Measurements from ENCODE around the gene SEMA5A.

DNA sequence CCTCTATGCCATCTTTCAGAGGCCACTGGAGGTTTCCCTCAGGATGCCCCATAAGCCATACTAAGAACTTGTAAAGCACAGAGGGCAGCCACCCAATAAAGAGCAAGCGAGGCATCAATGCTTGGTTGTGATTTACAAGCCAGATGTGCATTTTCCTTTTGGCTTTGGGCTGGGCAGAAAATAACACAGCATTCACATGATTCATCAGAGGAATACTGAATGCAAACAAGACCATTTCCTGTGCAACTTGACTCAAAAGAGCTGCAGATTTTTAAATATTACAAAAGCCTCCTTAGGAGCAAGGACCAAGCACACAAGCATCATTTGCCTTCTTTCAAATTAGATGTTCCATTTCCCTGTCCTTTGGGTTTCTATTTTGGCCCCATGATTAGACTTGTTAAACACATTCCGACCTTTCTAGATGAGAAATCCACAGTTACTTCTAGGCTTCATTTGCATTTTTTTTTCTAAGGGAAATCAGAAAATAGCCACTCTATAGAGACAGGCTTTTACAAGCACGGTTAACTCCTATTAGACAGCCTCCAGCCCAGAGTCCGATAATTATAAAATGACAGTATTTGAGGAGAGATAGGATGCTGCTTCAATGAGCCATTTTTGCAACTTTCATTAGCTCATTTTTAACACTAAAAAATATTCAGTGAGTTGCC, 207.8 kb downstream of the SEMA5A start:
- no peak for TF ChIP-seq EZH2 (IDR thresholded peaks at IDR 0.05; ENCODE audit: borderline replicate concordance, insufficient read depth, low read depth, low read length, poor library complexity, severe bottlenecking)
- no peak for TF ChIP-seq CTCF (IDR thresholded peaks at IDR 0.05)

All from B cell (primary cell).